Activated naive CD8-positive, alpha-beta T cell treated with anti-CD3 and anti-CD28 coated beads, Interleukin-2, amount 10 ng/mL, durations not matched to agents 7 days and 5 days (primary cell): ENCODE data around the gene RAB37. TPM values are rescaled to one million over a fixed set of nuclear protein-coding genes. Genes with fewer than 3 reads are reported as not detected.
A peak's percentile ranks its signal among the peaks of the same experiment; 100 is the strongest.

Experiments
- ATAC-seq: fragments of 150-1000 bp; cut with Tn5 transposase; one replicate; pipeline ENCODE4 v1.10.0; 2021; ENCODE audit warnings: low read depth, moderate library complexity
- POLR2A ChIA-PET: fragments of 350-600 bp; sonication (Branson Sonifier 250); formaldehyde crosslinking; loops from one replicate; lab custom pipeline; 2021; ENCODE audit warnings: antibody characterized with exemption; lab: Charles Lee
- DNase-seq: peaks from one replicate; pipeline ENCODE4 v3.0.0; 2021
- H3K27ac Mint-ChIP-seq: one replicate; pipeline ENCODE4 v1.8.0; 2022; ENCODE audit warnings: mild to moderate bottlenecking, mixed read lengths
- H3K27me3 Mint-ChIP-seq: one replicate; pipeline ENCODE4 v1.8.0; 2022; ENCODE audit warnings: mild to moderate bottlenecking, moderate library complexity, mixed read lengths
- H3K36me3 Mint-ChIP-seq: one replicate; pipeline ENCODE4 v1.8.0; 2021; ENCODE audit warnings: mild to moderate bottlenecking, mixed read lengths
- H3K4me1 Mint-ChIP-seq: one replicate; pipeline ENCODE4 v1.8.0; 2021; ENCODE audit warnings: mixed read lengths
- H3K4me3 Mint-ChIP-seq: one replicate; pipeline ENCODE4 v1.8.0; 2022; ENCODE audit warnings: mild to moderate bottlenecking, moderate library complexity, mixed read lengths
- H3K9me3 Mint-ChIP-seq: one replicate; pipeline ENCODE4 v1.8.0; 2021; ENCODE audit warnings: mixed read lengths
- total RNA-seq, 2 experiments: library from RNA; stranded (reverse); gene quantifications; one replicate each; pipeline ENCODE4 v1.2.3, GENCODE V29; 2021

RAB37 gene
- total RNA-seq, 2 experiments from 2014 or later, result 24.7 to 27.5 TPM

DNA sequence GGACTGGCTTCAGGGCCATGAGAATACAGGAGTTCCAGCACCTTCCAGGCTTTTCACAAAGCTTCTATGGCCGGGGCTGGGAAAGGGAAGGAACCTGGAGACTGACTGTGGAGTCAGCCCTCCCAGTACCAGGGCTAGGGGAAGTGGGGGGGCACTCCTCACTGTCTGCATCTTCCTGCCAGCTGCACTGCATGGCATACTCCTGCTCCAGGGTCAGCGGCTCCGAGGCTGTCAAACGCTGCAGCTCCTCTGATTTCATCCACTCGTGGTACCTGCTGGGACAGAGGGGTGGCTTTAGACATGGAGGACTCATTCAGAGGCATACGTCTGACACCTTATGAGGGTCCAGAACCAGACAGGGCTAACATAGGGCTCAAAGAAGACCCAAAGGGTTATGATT lies 36.4 kb downstream of the RAB37 start:
- peaks cover 13% of the 10 kb centered on the region for H3K36me3 Mint-ChIP-seq
- peak overlapping the region; percentile 25 for H3K27ac Mint-ChIP-seq
- POLR2A ChIA-PET, result interaction anchor here (0.6 to 5.5 kb wide), 5 partner anchors 14 to 35 kb away, joined by 3 to 38 read pairs (median 4); no protein-coding TSS in a partner anchor

DNA sequence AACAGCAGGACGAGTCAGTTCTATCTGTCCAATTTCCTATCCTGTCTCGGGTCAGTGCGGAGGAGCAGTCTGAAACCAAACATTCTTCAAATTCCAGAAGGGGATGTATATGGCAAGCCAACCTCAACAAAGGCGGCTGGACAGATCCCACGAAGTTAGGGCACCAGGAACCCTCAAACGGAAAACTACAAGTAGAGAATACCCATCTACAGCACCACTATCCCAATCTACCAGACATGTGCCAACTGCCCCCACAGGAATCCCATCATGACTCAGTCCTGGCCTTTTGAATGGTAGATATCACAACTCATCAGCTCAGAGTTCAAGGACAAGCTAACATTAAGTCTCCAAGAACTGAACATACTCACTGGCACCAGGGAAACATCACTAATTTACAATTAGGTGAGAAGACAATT lies 36.8 kb downstream of the RAB37 start:
- Mint-ChIP-seq H3K27me3 (no peaks in the 10 kb centered on the region), H3K27ac (no peak overlapping the region), H3K4me1 (peaks cover 40% of the 10 kb centered on the region), H3K9me3 (no peaks in the 10 kb centered on the region), H3K36me3 (peaks cover 9% of the 10 kb centered on the region), H3K4me3 (peak overlapping the region; percentile 23)
- DNase-seq (no peak), ATAC-seq (no peak)
- POLR2A ChIA-PET, result interaction anchor here (0.9 to 5.5 kb wide), 4 partner anchors 14 to 36 kb away, joined by 3 to 38 read pairs (median 8); no protein-coding TSS in a partner anchor

More for the DNA sequence above, 36.4 kb downstream of the RAB37 start:
- no peaks in the 10 kb centered on the region for H3K27me3 Mint-ChIP-seq
- H3K4me1 Mint-ChIP-seq, result peaks cover 39% of the 10 kb centered on the region
- no peaks in the 10 kb centered on the region for H3K9me3 Mint-ChIP-seq
- ATAC-seq (no peak), DNase-seq (no peak)
- no peak overlapping the region for H3K4me3 Mint-ChIP-seq

DNA sequence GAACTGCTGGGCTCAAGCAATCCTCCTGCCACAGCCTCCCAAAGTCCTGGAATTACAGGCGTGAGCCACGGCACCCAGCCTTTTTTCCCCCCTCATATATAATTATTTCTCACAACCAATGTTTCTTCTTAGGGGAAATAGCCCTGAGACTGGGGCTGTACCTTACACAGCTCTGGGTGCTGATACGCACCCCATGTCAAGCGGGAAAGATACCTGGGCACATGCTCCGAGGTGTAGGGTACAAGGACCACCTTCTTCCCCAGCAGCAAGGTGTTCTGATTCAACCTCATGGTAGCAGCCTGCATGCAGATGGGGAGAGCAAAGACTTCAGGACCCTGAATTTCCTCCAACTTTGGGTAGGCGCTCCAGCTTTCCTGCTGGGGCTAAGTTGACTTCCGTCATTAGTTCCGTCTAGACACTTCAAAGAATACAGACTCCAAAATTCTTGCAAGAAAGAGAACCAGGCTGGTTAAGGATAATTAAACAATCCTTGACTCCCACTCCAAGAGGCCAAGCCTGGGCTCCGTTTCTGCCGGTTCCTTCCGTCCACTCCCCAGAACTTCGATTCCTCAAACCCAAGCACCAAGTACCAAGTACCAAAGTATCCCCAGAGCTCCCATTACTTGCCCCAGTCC lies 38.5 kb downstream of the RAB37 start:
- peak overlapping the region; percentile 99 for H3K4me3 Mint-ChIP-seq
- no peak for DNase-seq
- H3K27ac Mint-ChIP-seq, result peak overlapping the region; percentile 94
- H3K4me1 Mint-ChIP-seq, result peaks cover 52% of the 10 kb centered on the region
- no peaks in the 10 kb centered on the region for H3K27me3 Mint-ChIP-seq
- POLR2A ChIA-PET, result interaction anchor here (0.7 to 5.5 kb wide), 9 partner anchors 11 to 238 kb away, joined by 3 to 38 read pairs (median 5); partner anchors contain the start of genes MRPL58 and RAB37
- H3K9me3 Mint-ChIP-seq, result no peaks in the 10 kb centered on the region
- no peak for ATAC-seq
- H3K36me3 Mint-ChIP-seq, result peaks cover 12% of the 10 kb centered on the region

DNA sequence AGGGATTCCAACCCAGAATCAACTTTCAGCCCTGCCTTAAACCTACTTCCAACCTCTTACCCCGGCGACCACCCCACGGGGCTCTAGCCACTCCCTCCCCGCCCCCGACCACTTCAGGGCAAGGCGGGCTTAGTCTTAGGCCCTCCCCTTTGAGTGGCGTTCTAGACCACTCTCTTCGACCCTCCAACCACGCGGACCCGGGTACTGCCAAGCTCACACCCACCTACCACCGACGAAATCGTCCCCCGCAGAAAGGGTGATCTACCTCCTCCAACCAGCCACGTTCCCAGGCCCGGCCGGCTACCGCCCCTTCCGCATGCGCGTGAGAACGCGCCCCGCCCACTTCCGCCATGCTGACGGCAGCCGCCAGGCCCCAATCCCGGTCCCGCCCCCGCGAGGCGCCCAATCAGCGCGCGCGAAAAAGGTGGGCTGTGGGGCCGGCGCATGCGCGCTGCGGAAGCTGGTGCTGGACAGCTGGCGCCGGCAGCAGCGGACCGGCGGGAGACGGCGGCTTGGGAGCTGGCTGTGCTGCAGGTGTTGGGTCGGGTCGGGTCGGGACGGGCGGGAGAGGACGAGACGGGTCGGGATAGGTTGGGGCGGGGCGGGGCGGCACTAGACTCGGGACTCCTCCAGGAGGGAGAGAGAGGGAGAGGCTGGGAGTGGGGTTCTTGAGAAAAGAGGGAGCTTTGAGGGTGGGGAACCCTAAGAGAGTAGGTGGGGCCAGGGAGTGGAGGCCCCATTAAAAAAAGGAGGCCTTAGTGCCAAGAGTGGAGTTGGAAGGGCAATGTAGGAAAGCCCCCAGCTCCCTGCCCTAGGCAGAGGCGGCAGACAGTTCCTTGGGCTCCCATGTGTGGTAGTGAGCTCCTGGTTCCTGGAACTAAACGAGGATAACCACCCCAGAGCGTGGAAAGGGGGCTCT lies 39.2 kb downstream of the RAB37 start, which contains the start of gene NAT9:
TSS of gene NAT9 (minus strand) at position 302 of the 919 bp plus-strand sequence. CDS start 647 bp downstream, outside the sequence.
- ATAC-seq (peak; percentile 77), DNase-seq (peak; percentile 100)
- H3K27me3 Mint-ChIP-seq, result no peaks in the 10 kb centered on the region
- POLR2A ChIA-PET, result interaction anchor here (0.6 to 5.5 kb wide), 14 partner anchors 10 to 237 kb away, joined by 3 to 38 read pairs (median 4); partner anchors contain the start of genes FDXR, MRPL58 and RAB37
- peak within 1 kb of the TSS; percentile 94 for H3K27ac Mint-ChIP-seq
- peak within 1 kb of the TSS; percentile 99 for H3K4me3 Mint-ChIP-seq
- H3K9me3 Mint-ChIP-seq, result no peaks in the 10 kb centered on the region
- H3K36me3 Mint-ChIP-seq, result peaks cover 8% of the 10 kb centered on the region
- peaks cover 53% of the 10 kb centered on the region for H3K4me1 Mint-ChIP-seq

GRCh38 chr17:74776990-74777389 lies 39.9 kb downstream of the RAB37 start:
- H3K9me3 Mint-ChIP-seq, result no peaks in the 10 kb centered on the region
- H3K4me3 Mint-ChIP-seq, result peak overlapping the region; percentile 99
- no peak for DNase-seq
- POLR2A ChIA-PET, result interaction anchor here (1.0 to 5.5 kb wide), 10 partner anchors 9 to 96 kb away, joined by 3 to 38 read pairs (median 7); partner anchors contain the start of genes FDXR and RAB37
- H3K36me3 Mint-ChIP-seq, result peaks cover 8% of the 10 kb centered on the region
- no peaks in the 10 kb centered on the region for H3K27me3 Mint-ChIP-seq
- H3K27ac Mint-ChIP-seq, result peak overlapping the region; percentile 69
- no peak for ATAC-seq
- peaks cover 55% of the 10 kb centered on the region for H3K4me1 Mint-ChIP-seq

GRCh38 chr17:74777901-74778515 lies 41.0 kb downstream of the RAB37 start:
- Mint-ChIP-seq H3K4me1 (peaks cover 53% of the 10 kb centered on the region), H3K4me3 (peak overlapping the region; percentile 99), H3K9me3 (no peaks in the 10 kb centered on the region), H3K36me3 (peaks cover 5% of the 10 kb centered on the region), H3K27ac (no peak overlapping the region), H3K27me3 (no peaks in the 10 kb centered on the region)
- DNase-seq, result no peak
- ATAC-seq, result no peak
- POLR2A ChIA-PET, result interaction anchor here (2.5 to 5.5 kb wide), 3 partner anchors 19 to 40 kb away, joined by 12 to 38 read pairs (median 15); partner anchors contain the start of gene RAB37

- Mint-ChIP-seq H3K27ac (peak overlapping the region; percentile 95), H3K36me3 (peaks cover 5% of the 10 kb centered on the region), H3K9me3 (no peaks in the 10 kb centered on the region), H3K4me3 (peak overlapping the region; percentile 28), H3K27me3 (no peaks in the 10 kb centered on the region), H3K4me1 (peaks cover 50% of the 10 kb centered on the region)
- POLR2A ChIA-PET, result interaction anchor here (0.7 to 5.5 kb wide), 9 partner anchors 12 to 332 kb away, joined by 3 to 38 read pairs (median 8); no protein-coding TSS in a partner anchor
- no peak for DNase-seq
- ATAC-seq, result no peak
Observed at GRCh38 chr17:74778960-74779359, 41.9 kb downstream of the RAB37 start.

- no peak for ATAC-seq
- peak overlapping the region; percentile 65 for H3K4me3 Mint-ChIP-seq
- H3K36me3 Mint-ChIP-seq, result peaks cover 3% of the 10 kb centered on the region
- DNase-seq, result no peak
- H3K27ac Mint-ChIP-seq, result peak overlapping the region; percentile 95
- peaks cover 53% of the 10 kb centered on the region for H3K4me1 Mint-ChIP-seq
- no peaks in the 10 kb centered on the region for H3K9me3 Mint-ChIP-seq
- POLR2A ChIA-PET, result interaction anchor here (0.7 to 2.9 kb wide), 10 partner anchors 11 to 42 kb away, joined by 3 to 15 read pairs (median 4); no protein-coding TSS in a partner anchor
- H3K27me3 Mint-ChIP-seq, result no peaks in the 10 kb centered on the region
Observed at GRCh38 chr17:74779501-74779900, 42.4 kb downstream of the RAB37 start.

- peaks cover 58% of the 10 kb centered on the region for H3K4me1 Mint-ChIP-seq
- H3K27me3 Mint-ChIP-seq, result no peaks in the 10 kb centered on the region
- POLR2A ChIA-PET, result interaction anchor here (1.0 to 2.9 kb wide), 10 partner anchors 11 to 42 kb away, joined by 3 to 15 read pairs (median 4); no protein-coding TSS in a partner anchor
- H3K27ac Mint-ChIP-seq, result peak overlapping the region; percentile 95
- H3K9me3 Mint-ChIP-seq, result no peaks in the 10 kb centered on the region
- peaks cover 3% of the 10 kb centered on the region for H3K36me3 Mint-ChIP-seq
- DNase-seq (peak; percentile 53), ATAC-seq (peak; percentile 67)
- H3K4me3 Mint-ChIP-seq, result peak overlapping the region; percentile 65
Observed at GRCh38 chr17:74779948-74780400, 42.9 kb downstream of the RAB37 start.

DNA sequence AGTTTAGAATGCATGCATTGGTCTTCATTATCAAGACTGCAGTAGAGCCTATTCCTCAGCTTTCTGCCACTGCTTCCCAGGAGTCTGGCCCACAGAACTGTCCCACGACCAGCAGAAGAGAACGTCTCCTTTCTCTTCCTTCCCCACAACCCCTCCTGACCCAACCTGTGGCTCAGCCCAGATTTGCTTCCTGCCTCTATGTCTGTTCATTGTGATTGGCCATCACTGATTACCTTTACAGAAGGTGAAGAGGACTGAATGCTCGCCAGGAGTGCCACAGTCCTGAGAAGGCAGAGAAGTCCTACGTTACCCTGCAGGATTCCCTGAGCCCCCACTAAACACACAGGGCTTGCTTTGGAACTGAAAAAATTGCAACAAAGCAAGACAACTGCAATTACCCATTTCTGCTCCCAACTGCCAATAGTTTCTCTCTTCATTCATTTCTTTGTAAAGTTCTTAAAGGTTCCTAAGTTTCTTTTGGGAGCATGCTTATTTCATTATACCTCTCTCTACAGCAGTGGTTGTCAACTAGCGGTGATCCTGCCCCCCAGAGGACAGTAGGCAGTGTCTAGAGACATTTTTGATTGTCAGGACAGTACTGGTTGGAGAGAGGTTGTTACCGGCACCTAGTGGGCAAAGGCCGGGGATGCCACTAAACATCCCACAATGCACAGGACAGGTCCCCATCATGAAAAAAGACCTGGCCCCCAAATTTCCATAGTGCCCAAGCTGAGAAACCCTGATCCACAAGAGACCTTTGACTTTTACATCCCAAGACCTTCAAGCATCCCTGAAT lies 43.6 kb downstream of the RAB37 start:
- H3K27me3 Mint-ChIP-seq, result no peaks in the 10 kb centered on the region
- no peak for DNase-seq
- H3K27ac Mint-ChIP-seq, result peak overlapping the region; percentile 95
- peaks cover 3% of the 10 kb centered on the region for H3K36me3 Mint-ChIP-seq
- peak; percentile 16 for ATAC-seq
- POLR2A ChIA-PET, result interaction anchor here (0.7 to 2.9 kb wide), 9 partner anchors 10 to 43 kb away, joined by 3 to 15 read pairs (median 4); no protein-coding TSS in a partner anchor
- H3K4me3 Mint-ChIP-seq, result peak overlapping the region; percentile 65
- no peaks in the 10 kb centered on the region for H3K9me3 Mint-ChIP-seq
- H3K4me1 Mint-ChIP-seq, result peaks cover 59% of the 10 kb centered on the region

- DNase-seq, result no peak
- ATAC-seq, result no peak
- H3K4me1 Mint-ChIP-seq, result peaks cover 59% of the 10 kb centered on the region
- POLR2A ChIA-PET, result interaction anchor here (1.2 kb wide), 1 partner anchor 8 kb away, joined by 6 read pairs; no protein-coding TSS in a partner anchor
- H3K4me3 Mint-ChIP-seq, result no peak overlapping the region
- no peaks in the 10 kb centered on the region for H3K27me3 Mint-ChIP-seq
- H3K36me3 Mint-ChIP-seq, result peaks cover 3% of the 10 kb centered on the region
- no peaks in the 10 kb centered on the region for H3K9me3 Mint-ChIP-seq
- no peak overlapping the region for H3K27ac Mint-ChIP-seq
Observed at GRCh38 chr17:74782571-74782970, 45.5 kb downstream of the RAB37 start.
